Heart left ventricle (tissue), 16 donors: Measurements from ENCODE around the gene GABRR1. TPM values are rescaled to one million over a fixed set of nuclear protein-coding genes. Genes with fewer than 3 reads are reported as not detected.

ENCODE experiments used
- ATAC-seq, 4 donors: fragments of 200-7000 bp; cut with Tn5 transposase; one replicate each; pipeline ENCODE4 v1.9.1; 2020 to 2022; ENCODE audit warnings: moderate library complexity in 4 of 4, mild to moderate bottlenecking in 3 of 4, moderate number of reproducible peaks in 1 of 4
- DNase-seq, 5 donors: peaks; one replicate each; pipeline ENCODE4 v3.0.0-alpha.2; 2020
- H3K27ac ChIP-seq, 12 donors: fragments of 200-600 bp; sonication (generic) in 4 of 12; one replicate each; pipeline versions ENCODE4 v1.5.0 to v1.8.0; 2016 to 2022; ENCODE audit warnings: mild to moderate bottlenecking in 2 of 12
- H3K27me3 ChIP-seq, 9 donors: fragments of 200-600 bp; sonication (generic) in 2 of 9; one replicate each; pipeline versions ENCODE4 v1.5.1 to v1.8.0; 2016 to 2022; ENCODE audit warnings: mild to moderate bottlenecking in 3 of 9
- H3K36me3 ChIP-seq, 9 donors: fragments of 200-600 bp; sonication (generic) in 2 of 9; one replicate each; pipeline versions ENCODE4 v1.5.0 to v1.8.0; 2018 to 2022; ENCODE audit warnings: mild to moderate bottlenecking in 2 of 9
- H3K4me1 ChIP-seq, 12 donors: fragments of 200-600 bp; sonication (generic) in 4 of 12; one replicate each; pipeline versions ENCODE4 v1.5.0 to v1.8.0; 2016 to 2022; ENCODE audit warnings: mild to moderate bottlenecking in 3 of 12
- H3K4me3 ChIP-seq, 12 donors: fragments of 200-600 bp; sonication (generic) in 4 of 12; one replicate each; pipeline versions ENCODE4 v1.5.0 to v1.8.0; 2017 to 2022; ENCODE audit warnings: mild to moderate bottlenecking in 9 of 12, moderate library complexity in 4 of 12
- H3K9me3 ChIP-seq, 12 donors: fragments of 200-600 bp; sonication (generic) in 4 of 12; one replicate each; pipeline versions ENCODE4 v1.5.0 to v1.8.0; 2016 to 2022; ENCODE audit warnings: mild to moderate bottlenecking in 1 of 12
- CTCF ChIP-seq, 12 donors: fragments of 200-600 bp; sonication (generic) in 4 of 12; IDR thresholded peaks; one replicate each; pipeline versions ENCODE4 v1.5.0 to v1.8.0; 2018 to 2022; ENCODE audit warnings: antibody characterized with exemption in 12 of 12, mild to moderate bottlenecking in 5 of 12
- POLR2A ChIP-seq, 2 donors: fragments of 450-650 bp; IDR thresholded peaks; one replicate each; pipeline ENCODE4 v1.6.1; 2017; ENCODE audit warnings: antibody characterized with exemption in 2 of 2, mild to moderate bottlenecking in 2 of 2, moderate library complexity in 2 of 2
- WGBS, 4 donors: extraction: QIAGEN DNeasy Blood & Tissue Kit in 2 of 4; methylation state at CpG; one replicate each; pipeline versions ENCODE4 v1.1.5 to v1.1.7; 2013 to 2018; 5-methylcytosine and 5-hydroxymethylcytosine counted together
- intact Hi-C, 10 donors: fragments of 100-400 bp; cut with DNase I; formaldehyde crosslinking; loops; one replicate each; pipeline versions ENCODE4 v1.11.1 to v1.14.2; 2022
- polyA plus RNA-seq, 2 donors: library from polyadenylated mRNA; stranded (reverse); fragments of 200-250 nt; gene quantifications; one replicate each; pipeline ENCODE4 v1.2.3, GENCODE V29; 2013
- total RNA-seq, 9 donors: library from RNA; depleted of rRNA in 2 of 9; stranded (reverse); fragments of >200 nt in 2 of 9; fragmentation: NEBNext Ultra II Directional in 3 of 9; extraction: Animal tissue kit (Norgen Biotek cat#: 25700) in 3 of 9; gene quantifications; one replicate each; pipeline versions ENCODE4 v1.1.0 to v1.2.4, GENCODE V29; 2016 to 2023
- donor health status: ischemic (EF 13 %, LVEDD 7.1; RV severe dilation, severe dysfunction).
- donor health status: healthy with polysubstance abuse.
- donor health status: DM: no; HTN: yes; CAD: no.
- donor health status: DM: no; HTN: no; CAD: no.
- donor health status: ischemic (EF 25% LVEDD 6.9; RV normal size, moderate dysfunction).
- donor health status: ischemic (EF 25% LVEDD 5.7; RV mildly dilated, moderate dysfunction).
- donor health status: healthy.
- donor health status: DM: yes; HTN: yes; CAD: no.
- donor health status: ischemic (EF 35%, LVEDD 5.7; RV mildly dilated, moderate dysfunction).
- donor health status: nonischemic (EF 11% LVEDD 7.7; RV severe dilation, severe dysfunction).
- donor health status: DM: yes; HTN: yes; CAD: no.
- donor health status: PGD.
- donor health status: ischemic (EF 29% LVEDD 5.4; RV normal size, mild dysfunction).
- donor health status: nonischemic (EF 23%, LVEDD 6.1; RV moderate dilation, normal function).

Gene GABRR1
- total and polyA plus RNA-seq, 11 donors: not detected

- no peak for ATAC-seq
- intact Hi-C loops: no loop called here
- Histone ChIP-seq H3K4me1 (peaks cover 0 to 17% (median 8%) of the 10 kb centered on the region in 12 donors), H3K9me3 (no peaks in the 10 kb centered on the region), H3K4me3 (no peak overlapping the region), H3K36me3 (peaks cover 0 to 86% (median 32%) of the 10 kb centered on the region in 9 donors), H3K27me3 (no peaks in the 10 kb centered on the region), H3K27ac (peak overlapping the region in 4 of 12 donors; percentile 77 to 88 (median 84))
- 95 to 98% (median 97%) methylated on average over 4 of the region's 4 CpGs for WGBS, 4 donors
- TF ChIP-seq POLR2A (IDR thresholded peaks at IDR 0.05) (no peak), CTCF (IDR thresholded peaks at IDR 0.05) (no peak)
- DNase-seq: no peak
Observed at GRCh38 chr6:89160331-89161092, 56.6 kb downstream of the GABRR1 start.

- TF ChIP-seq CTCF (IDR thresholded peaks at IDR 0.05): no peak
- Histone ChIP-seq H3K4me3 (no peak overlapping the region), H3K9me3 (no peaks in the 10 kb centered on the region), H3K27me3 (no peaks in the 10 kb centered on the region), H3K4me1 (peaks cover 0 to 1% (median 0%) of the 10 kb centered on the region in 12 donors), H3K36me3 (peaks cover 0 to 71% (median 17%) of the 10 kb centered on the region in 9 donors), H3K27ac (no peak overlapping the region)
- WGBS, 4 donors: 76 to 85% (median 79%) methylated on average over 1 of the region's 1 CpG
- no peak for ATAC-seq
- no peak for DNase-seq
- intact Hi-C loops: no loop called here
Observed at GRCh38 chr6:89154131-89154530, 63.0 kb downstream of the GABRR1 start.

DNA sequence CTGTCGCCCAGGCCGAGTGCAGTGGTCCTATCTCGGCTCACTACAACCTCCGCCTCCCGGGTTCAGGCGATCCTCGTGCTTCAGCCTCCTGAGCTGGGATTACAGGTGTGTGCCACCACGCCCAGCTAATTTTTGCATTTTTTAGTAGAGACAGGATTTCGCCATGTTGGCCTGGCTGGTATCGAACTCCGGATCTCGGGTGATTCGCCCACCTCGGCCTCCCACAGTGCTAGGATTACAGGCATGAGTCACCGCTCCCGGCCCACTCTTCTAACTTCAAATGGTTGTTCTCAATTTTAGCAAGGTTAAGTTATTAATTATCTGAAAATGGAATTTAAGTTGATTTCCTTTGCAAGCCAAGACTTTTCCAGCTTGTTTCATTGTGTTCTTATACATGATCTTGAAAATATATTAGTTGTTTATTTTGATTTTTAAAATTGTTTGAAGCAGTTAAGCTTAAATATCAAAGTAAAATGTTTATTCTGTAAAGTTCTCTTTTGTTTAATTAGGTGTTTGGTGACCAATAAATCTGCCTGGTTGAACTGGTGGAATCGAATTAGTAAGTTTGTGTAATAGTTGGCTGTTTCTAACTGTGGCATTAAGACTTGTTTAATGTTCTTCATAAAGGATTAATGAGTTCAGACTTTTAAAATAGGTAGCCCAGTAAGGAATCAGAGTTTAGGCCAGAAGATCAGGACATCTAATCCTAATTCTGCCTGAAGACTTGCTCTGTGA, 69.0 kb downstream of the GABRR1 start:
- no peak for DNase-seq
- Histone ChIP-seq H3K4me3 (no peak overlapping the region), H3K27ac (peak overlapping the region in 1 of 12 donors; percentile 27)

More for the DNA sequence above, 69.0 kb downstream of the GABRR1 start:
- peaks cover 0 to 25% (median 7%) of the 10 kb centered on the region in 12 donors for H3K4me1 ChIP-seq
- TF ChIP-seq CTCF (IDR thresholded peaks at IDR 0.05): no peak
- no peak for TF ChIP-seq POLR2A (IDR thresholded peaks at IDR 0.05)
- intact Hi-C loops: loop anchor here in 5 of 10 donors (5.0 to 10.0 kb wide), 3 partner anchors 63 to 217 kb away; partner anchors contain the start of gene PNRC1 (in 4 of the 5)
- no peaks in the 10 kb centered on the region for H3K9me3 ChIP-seq
- 97 to 98% (median 97%) methylated on average over 17 of the region's 17 CpGs for WGBS, 4 donors
- no peaks in the 10 kb centered on the region for H3K27me3 ChIP-seq
- peaks cover 0 to 25% (median 0%) of the 10 kb centered on the region in 9 donors for H3K36me3 ChIP-seq
- ATAC-seq: no peak
